IPS-18a (cell line): ENCODE results near the gene OR2H1.

Experiments
- H3K27ac ChIP-seq: one replicate; pipeline ENCODE4 v1.5.1; 2013; ENCODE audit warnings: low read length
- H3K27me3 ChIP-seq: one replicate; pipeline ENCODE4 v1.6.1; 2013; ENCODE audit warnings: mild to moderate bottlenecking, low read length; ENCODE audit not compliant: control insufficient read depth, insufficient read depth
- H3K36me3 ChIP-seq: one replicate; pipeline ENCODE4 v1.6.1; 2013; ENCODE audit warnings: low read depth, low read length; ENCODE audit not compliant: control insufficient read depth
- H3K4me1 ChIP-seq: one replicate; pipeline ENCODE4 v1.6.1; 2013; ENCODE audit warnings: low read depth, low read length; ENCODE audit not compliant: control insufficient read depth
- H3K4me3 ChIP-seq: one replicate; pipeline ENCODE4 v1.5.1; 2013; ENCODE audit warnings: low read length
- H3K9ac ChIP-seq: one replicate; pipeline ENCODE4 v1.6.1; 2013; ENCODE audit warnings: mild to moderate bottlenecking, low read length, moderate library complexity
- H3K9me3 ChIP-seq: one replicate; pipeline ENCODE4 v1.6.1; 2013; ENCODE audit warnings: low read depth, low read length; ENCODE audit not compliant: control insufficient read depth

OR2H1 gene

GRCh38 chr6:29496961-29497360, 40.0 kb downstream of the OR2H1 start:
- Histone ChIP-seq H3K9me3 (no peaks in the 10 kb centered on the region), H3K4me3 (no peak overlapping the region), H3K4me1 (no peaks in the 10 kb centered on the region), H3K27me3 (no peaks in the 10 kb centered on the region), H3K9ac (no peak overlapping the region), H3K36me3 (no peaks in the 10 kb centered on the region), H3K27ac (no peak overlapping the region)

- no peaks in the 10 kb centered on the region for H3K9me3 ChIP-seq
- H3K4me1 ChIP-seq = no peaks in the 10 kb centered on the region
- no peak overlapping the region for H3K27ac ChIP-seq
These were observed 42.7 kb downstream of the OR2H1 start for GRCh38 chr6:29499704-29500103.

GRCh38 chr6:29500594-29500993, 43.6 kb downstream of the OR2H1 start:
- Histone ChIP-seq H3K9me3 (no peaks in the 10 kb centered on the region), H3K9ac (no peak overlapping the region), H3K4me3 (no peak overlapping the region), H3K27me3 (no peaks in the 10 kb centered on the region), H3K27ac (no peak overlapping the region), H3K4me1 (no peaks in the 10 kb centered on the region), H3K36me3 (no peaks in the 10 kb centered on the region)

More at GRCh38 chr6:29499704-29500103, 42.7 kb downstream of the OR2H1 start:
- Histone ChIP-seq H3K36me3 (no peaks in the 10 kb centered on the region), H3K27me3 (no peaks in the 10 kb centered on the region), H3K4me3 (no peak overlapping the region), H3K9ac (no peak overlapping the region)

- Histone ChIP-seq H3K27ac (no peak overlapping the region), H3K36me3 (no peaks in the 10 kb centered on the region), H3K4me1 (no peaks in the 10 kb centered on the region), H3K9me3 (no peaks in the 10 kb centered on the region), H3K4me3 (no peak overlapping the region), H3K9ac (no peak overlapping the region), H3K27me3 (no peaks in the 10 kb centered on the region)
These were observed 44.2 kb downstream of the OR2H1 start for GRCh38 chr6:29501106-29501505.

GRCh38 chr6:29502181-29502580, 45.2 kb downstream of the OR2H1 start:
- Histone ChIP-seq H3K4me1 (no peaks in the 10 kb centered on the region), H3K36me3 (no peaks in the 10 kb centered on the region), H3K27ac (no peak overlapping the region), H3K9ac (no peak overlapping the region), H3K9me3 (no peaks in the 10 kb centered on the region), H3K4me3 (no peak overlapping the region), H3K27me3 (no peaks in the 10 kb centered on the region)

- Histone ChIP-seq H3K27ac (no peak overlapping the region), H3K27me3 (no peaks in the 10 kb centered on the region), H3K9me3 (no peaks in the 10 kb centered on the region), H3K4me1 (no peaks in the 10 kb centered on the region), H3K4me3 (no peak overlapping the region), H3K36me3 (no peaks in the 10 kb centered on the region), H3K9ac (no peak overlapping the region)
These were observed 45.6 kb downstream of the OR2H1 start for GRCh38 chr6:29502597-29502996.

- H3K4me1 ChIP-seq = no peaks in the 10 kb centered on the region
- H3K27ac ChIP-seq = no peak overlapping the region
- H3K9ac ChIP-seq = no peak overlapping the region
- H3K4me3 ChIP-seq = no peak overlapping the region
- H3K27me3 ChIP-seq = no peaks in the 10 kb centered on the region
- no peaks in the 10 kb centered on the region for H3K36me3 ChIP-seq
- no peaks in the 10 kb centered on the region for H3K9me3 ChIP-seq
These were observed 48.0 kb downstream of the OR2H1 start for GRCh38 chr6:29504961-29505360.

GRCh38 chr6:29505808-29506207, 48.9 kb downstream of the OR2H1 start:
- Histone ChIP-seq H3K4me1 (peaks cover 4% of the 10 kb centered on the region), H3K27ac (no peak overlapping the region), H3K27me3 (no peaks in the 10 kb centered on the region), H3K36me3 (no peaks in the 10 kb centered on the region), H3K9me3 (no peaks in the 10 kb centered on the region), H3K9ac (no peak overlapping the region), H3K4me3 (no peak overlapping the region)

- Histone ChIP-seq H3K9ac (no peak overlapping the region), H3K36me3 (no peaks in the 10 kb centered on the region), H3K27ac (no peak overlapping the region), H3K9me3 (no peaks in the 10 kb centered on the region), H3K27me3 (no peaks in the 10 kb centered on the region), H3K4me3 (no peak overlapping the region), H3K4me1 (peaks cover 4% of the 10 kb centered on the region)
These were observed 49.6 kb downstream of the OR2H1 start for GRCh38 chr6:29506446-29507067.

GRCh38 chr6:29507319-29507718, 50.4 kb downstream of the OR2H1 start:
- Histone ChIP-seq H3K36me3 (no peaks in the 10 kb centered on the region), H3K4me3 (no peak overlapping the region), H3K27me3 (no peaks in the 10 kb centered on the region), H3K9ac (no peak overlapping the region), H3K9me3 (no peaks in the 10 kb centered on the region), H3K4me1 (peaks cover 4% of the 10 kb centered on the region), H3K27ac (no peak overlapping the region)

- no peak overlapping the region for H3K27ac ChIP-seq
These were observed 52.3 kb downstream of the OR2H1 start for GRCh38 chr6:29509239-29509638.

GRCh38 chr6:29509711-29510110, 52.8 kb downstream of the OR2H1 start:
- no peak overlapping the region for H3K9ac ChIP-seq
- no peaks in the 10 kb centered on the region for H3K9me3 ChIP-seq
- H3K4me1 ChIP-seq = peaks cover 4% of the 10 kb centered on the region
- no peak overlapping the region for H3K27ac ChIP-seq
- H3K4me3 ChIP-seq = no peak overlapping the region
- H3K36me3 ChIP-seq = no peaks in the 10 kb centered on the region
- H3K27me3 ChIP-seq = no peaks in the 10 kb centered on the region

More at GRCh38 chr6:29509239-29509638, 52.3 kb downstream of the OR2H1 start:
- Histone ChIP-seq H3K9me3 (no peaks in the 10 kb centered on the region), H3K9ac (no peak overlapping the region), H3K4me3 (no peak overlapping the region), H3K4me1 (peaks cover 4% of the 10 kb centered on the region), H3K36me3 (no peaks in the 10 kb centered on the region), H3K27me3 (no peaks in the 10 kb centered on the region)
